GM13977 (cell line): ENCODE measurements around the gene INTS3.
A peak's percentile ranks its signal among the peaks of the same experiment; 100 is the strongest.

Experiments
- DNase-seq: peaks from one replicate; pipeline ENCODE4 v3.0.0; 2012; ENCODE audit warnings: low spot score
- in situ Hi-C: fragments of 300-500 bp; cut with MboI; formaldehyde crosslinking; loops from one replicate; pipeline ENCODE4 v1.12.0; 2022; ENCODE audit warnings: low sequenced_read_pairs, low pct_unique_long_range_greater_than_20kb, mixed read lengths, inconsistent platforms; ENCODE audit not compliant: unreplicated experiment
- TF ChIP-seq, protein P1 (sequence below): IDR thresholded peaks from 2 replicates; pipeline ENCODE4 v1.5.1; 2012; ENCODE audit warnings: mild to moderate bottlenecking, control low read depth; ENCODE audit not compliant: insufficient read depth; ENCODE audit errors: extremely low read depth, missing control alignments

INTS3 gene

DNA sequence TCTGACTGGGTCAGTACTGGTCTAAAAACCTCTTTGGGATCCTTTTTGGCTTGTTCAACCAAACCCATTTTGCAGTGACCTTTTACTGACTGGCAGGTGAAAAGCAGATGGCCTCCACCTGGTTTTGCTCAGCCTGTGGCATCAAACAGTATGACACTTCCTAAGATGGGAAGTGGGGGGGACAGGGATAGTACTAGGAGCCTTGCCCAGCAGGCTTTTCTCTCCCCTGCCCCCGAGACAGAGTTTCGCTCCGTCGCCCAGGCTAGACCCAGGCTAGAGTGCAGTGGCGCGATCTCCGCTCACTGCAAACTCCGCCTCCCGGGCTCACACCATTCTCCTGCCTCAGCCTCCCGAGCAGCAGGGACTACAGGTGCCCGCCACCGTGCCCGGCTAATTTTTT lies 18.3 kb downstream of the INTS3 start:
- DNase-seq: no peak
- TF ChIP-seq, protein P1, sequence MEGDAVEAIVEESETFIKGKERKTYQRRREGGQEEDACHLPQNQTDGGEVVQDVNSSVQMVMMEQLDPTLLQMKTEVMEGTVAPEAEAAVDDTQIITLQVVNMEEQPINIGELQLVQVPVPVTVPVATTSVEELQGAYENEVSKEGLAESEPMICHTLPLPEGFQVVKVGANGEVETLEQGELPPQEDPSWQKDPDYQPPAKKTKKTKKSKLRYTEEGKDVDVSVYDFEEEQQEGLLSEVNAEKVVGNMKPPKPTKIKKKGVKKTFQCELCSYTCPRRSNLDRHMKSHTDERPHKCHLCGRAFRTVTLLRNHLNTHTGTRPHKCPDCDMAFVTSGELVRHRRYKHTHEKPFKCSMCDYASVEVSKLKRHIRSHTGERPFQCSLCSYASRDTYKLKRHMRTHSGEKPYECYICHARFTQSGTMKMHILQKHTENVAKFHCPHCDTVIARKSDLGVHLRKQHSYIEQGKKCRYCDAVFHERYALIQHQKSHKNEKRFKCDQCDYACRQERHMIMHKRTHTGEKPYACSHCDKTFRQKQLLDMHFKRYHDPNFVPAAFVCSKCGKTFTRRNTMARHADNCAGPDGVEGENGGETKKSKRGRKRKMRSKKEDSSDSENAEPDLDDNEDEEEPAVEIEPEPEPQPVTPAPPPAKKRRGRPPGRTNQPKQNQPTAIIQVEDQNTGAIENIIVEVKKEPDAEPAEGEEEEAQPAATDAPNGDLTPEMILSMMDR: no peak
- in situ Hi-C loops: loop anchor here (10.0 kb wide), 1 partner anchor 71 kb away; the partner anchor contains the start of genes ILF2 and NPR1

DNA sequence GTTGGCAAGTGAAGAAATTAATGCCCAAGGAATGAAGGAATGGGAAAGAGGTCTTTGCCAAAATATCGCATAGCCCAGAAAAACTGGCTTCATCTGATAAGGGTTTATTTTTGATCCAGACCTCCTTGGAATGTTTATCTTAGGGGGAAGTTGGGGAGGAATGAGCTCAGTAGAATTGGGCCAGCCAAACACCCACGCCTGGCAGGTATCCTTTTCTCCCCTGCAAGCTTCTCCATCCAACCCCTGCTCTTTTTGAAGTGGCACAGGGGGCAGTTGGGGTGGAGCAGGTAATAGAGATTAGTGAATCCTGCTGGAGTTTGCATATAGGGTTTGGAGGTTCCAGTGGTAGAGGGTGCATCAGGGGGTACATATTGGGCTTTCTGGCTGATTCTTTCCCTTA lies 21.1 kb downstream of the INTS3 start:
- TF ChIP-seq, protein P1: no peak
- in situ Hi-C loops: loop anchor here (10.0 kb wide), 1 partner anchor 74 kb away; the partner anchor contains the start of genes ILF2 and NPR1
- DNase-seq: no peak

DNA sequence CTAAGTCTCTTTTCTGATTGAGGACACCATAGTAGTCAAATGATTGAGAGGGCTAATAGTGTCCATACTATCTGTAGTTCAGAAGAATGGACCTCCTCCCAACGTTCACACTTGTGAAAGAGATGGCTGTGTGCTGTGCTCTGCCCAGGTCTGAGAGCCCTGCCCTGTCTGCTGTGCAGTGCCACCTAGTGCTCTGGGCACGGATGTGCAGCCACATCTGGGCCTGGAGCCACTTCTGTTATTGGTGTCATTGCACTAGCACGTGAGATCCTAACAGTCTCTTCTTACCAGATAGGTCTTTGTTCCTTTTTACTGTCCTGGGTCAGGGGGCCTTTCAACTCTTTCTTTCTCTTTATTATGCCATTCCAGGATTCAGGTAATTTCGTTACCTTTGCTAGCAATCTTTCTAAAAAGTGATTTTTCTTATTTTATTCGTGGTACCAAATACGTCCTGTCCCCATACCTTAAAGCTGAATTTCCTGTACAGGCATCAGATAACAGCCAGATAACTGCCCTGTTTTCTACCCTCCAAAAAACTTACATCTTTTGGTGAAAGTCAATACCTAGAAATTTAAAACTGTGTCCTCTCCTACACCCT lies 21.7 kb downstream of the INTS3 start:
- DNase-seq: peak; percentile 84
- TF ChIP-seq, protein P1: peak; percentile 98
- in situ Hi-C loops: loop anchor here (10.0 kb wide), 1 partner anchor 75 kb away; the partner anchor contains the start of genes ILF2 and NPR1

DNA sequence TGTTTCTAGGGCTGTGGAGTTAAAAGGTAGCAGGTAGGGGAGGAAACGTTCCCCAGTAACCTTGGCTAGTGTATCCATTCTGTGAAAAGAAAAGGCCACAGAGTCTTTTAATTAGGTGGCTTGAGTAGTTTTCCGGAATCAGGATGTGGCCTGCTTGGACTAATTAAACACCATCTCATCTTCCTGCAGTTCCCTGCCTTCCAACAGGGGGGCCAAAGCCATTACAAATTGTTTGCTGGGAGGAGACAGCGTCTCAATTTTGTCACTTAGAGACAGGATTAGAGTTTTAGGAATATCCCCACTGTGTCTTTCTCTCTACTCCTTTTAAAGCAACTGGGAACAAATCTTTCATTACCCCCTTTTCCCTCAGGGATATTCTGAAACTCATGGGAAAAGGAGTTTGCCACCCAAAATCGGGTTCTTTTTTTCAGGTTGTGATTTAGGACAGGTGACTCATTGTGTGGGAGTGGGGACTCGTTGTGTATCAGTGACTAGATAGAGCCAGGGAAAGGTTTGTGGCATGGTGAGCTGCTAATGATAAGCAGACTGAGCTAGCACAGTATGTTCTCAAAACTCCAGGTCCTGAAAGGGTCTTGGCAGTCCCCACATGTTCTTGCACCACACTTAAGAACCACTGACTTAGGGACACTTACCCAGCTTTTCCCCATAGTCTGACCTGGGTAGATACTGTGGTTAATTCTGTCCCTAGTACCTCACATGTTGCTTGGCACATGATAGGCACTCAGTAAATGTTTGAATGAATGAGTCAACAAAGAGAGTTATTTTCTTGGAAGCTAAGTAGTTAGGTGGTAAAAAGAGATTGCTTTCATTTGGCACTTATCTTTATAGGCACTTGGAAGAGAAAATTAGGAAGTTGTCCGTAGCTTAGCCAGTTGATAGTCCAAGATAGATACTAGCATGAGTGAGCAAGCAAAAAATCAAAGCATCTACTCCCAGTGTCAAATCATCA lies 22.5 kb downstream of the INTS3 start:
- no peak for DNase-seq
- TF ChIP-seq, protein P1: no peak
- in situ Hi-C loops: no loop called here

DNA sequence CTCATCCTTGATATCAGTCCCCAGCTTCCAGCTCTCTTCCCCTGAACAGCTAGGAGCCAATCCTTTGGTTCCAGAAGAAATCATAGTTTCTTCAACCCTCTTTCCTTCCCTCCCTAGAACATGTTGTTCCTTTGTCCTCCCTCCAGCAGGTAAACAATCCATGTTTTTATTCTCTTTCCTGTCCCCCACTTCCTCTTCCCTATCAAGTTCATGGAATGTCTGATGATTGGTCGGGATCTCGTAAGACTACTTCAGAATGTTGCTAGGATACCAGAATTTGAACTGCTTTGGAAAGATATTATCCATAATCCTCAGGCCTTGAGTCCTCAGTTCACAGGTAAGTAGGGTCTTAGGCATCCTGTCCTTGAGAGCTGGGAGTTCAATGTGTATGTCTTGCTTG lies 24.2 kb downstream of the INTS3 start:
- TF ChIP-seq, protein P1: no peak
- in situ Hi-C loops: no loop called here
- no peak for DNase-seq

DNA sequence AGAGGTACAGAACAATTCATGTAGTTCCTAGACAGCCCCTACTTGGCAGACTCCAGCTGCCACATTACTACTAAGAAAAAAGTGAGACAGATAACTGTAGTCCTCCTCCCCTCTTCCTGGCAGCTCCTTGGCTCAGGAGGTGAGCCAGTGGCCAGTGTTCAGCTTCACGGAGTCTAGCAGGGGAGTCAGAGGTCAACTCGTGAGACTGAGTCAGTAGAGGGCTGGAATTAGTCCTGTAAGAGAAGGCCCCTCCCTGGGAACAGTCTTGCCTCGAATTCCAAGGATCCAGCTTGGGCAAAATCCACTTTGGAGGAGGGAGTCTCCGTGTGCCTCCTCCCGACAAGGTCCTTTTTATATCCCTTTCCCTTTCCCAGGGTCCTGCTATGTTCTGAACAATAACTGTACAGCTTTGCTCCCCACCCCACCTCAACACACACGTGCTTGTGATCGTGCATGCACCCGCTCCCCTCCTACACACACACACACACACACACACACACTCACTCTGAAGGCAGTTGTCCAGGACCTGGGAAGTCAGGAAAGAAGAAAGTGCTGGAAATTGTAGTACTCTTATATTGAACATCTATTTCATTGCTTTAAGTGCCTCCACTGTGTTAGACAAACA lies 24.8 kb downstream of the INTS3 start:
- in situ Hi-C loops: no loop called here
- no peak for DNase-seq
- TF ChIP-seq, protein P1: no peak
